ENCODE measurements around the gene NLGN3. TPM values are rescaled to one million over a fixed set of nuclear protein-coding genes. Genes with fewer than 3 reads are reported as not detected.

The NLGN3 gene
- total and polyA plus RNA-seq, 3 experiments from 2014 or later = 0.16 to 0.69 (median 0.46) TPM

GRCh38 chrX:71215338-71215912 lies 70.8 kb downstream of the NLGN3 start:
- DNase-seq = no peak
- H3K9me3 Mint-ChIP-seq = no peaks in the 10 kb centered on the region
- Histone ChIP-seq H3K27me3 (ENCODE audit: insufficient read depth, low read length, poor library complexity, severe bottlenecking) (peaks cover 6% of the 10 kb centered on the region), H3K4me3 (ENCODE audit: low read length) (no peak overlapping the region), H3K27ac (ENCODE audit: low read depth, low read length) (no peak overlapping the region), H3K36me3 (ENCODE audit: insufficient read depth, low read length) (no peaks in the 10 kb centered on the region), H3K4me1 (ENCODE audit: insufficient read depth, low read length) (no peaks in the 10 kb centered on the region), H3K9me3 (ENCODE audit: low read length) (no peaks in the 10 kb centered on the region)
- H3K4me1 Mint-ChIP-seq = peaks cover 0 to 3% (median 0%) of the 10 kb centered on the region in 3 donors
- CTCF ChIA-PET = no interaction called here
- no peaks in the 10 kb centered on the region for H3K36me3 Mint-ChIP-seq
- no peak overlapping the region for H3K4me3 Mint-ChIP-seq
- H3K27ac Mint-ChIP-seq = peak overlapping the region in 1 of 8 donors; percentile 66
- H3K27me3 Mint-ChIP-seq = peaks cover 0 to 14% of the 10 kb centered on the region in 2 donors
- POLR2A ChIA-PET = no interaction called here

GRCh38 chrX:71216485-71216884 lies 71.8 kb downstream of the NLGN3 start:
- no peak for DNase-seq
- H3K27ac ChIP-seq (ENCODE audit: low read depth, low read length) = no peak overlapping the region
- no peaks in the 10 kb centered on the region for H3K36me3 ChIP-seq (ENCODE audit: insufficient read depth, low read length)
- H3K27me3 Mint-ChIP-seq = peaks cover 0 to 12% of the 10 kb centered on the region in 2 donors
- no peak overlapping the region for H3K4me3 ChIP-seq (ENCODE audit: low read length)
- H3K4me1 Mint-ChIP-seq = peaks cover 0 to 3% (median 0%) of the 10 kb centered on the region in 3 donors
- H3K27ac Mint-ChIP-seq = peak overlapping the region in 1 of 8 donors; percentile 24
- no peaks in the 10 kb centered on the region for H3K9me3 Mint-ChIP-seq
- POLR2A ChIA-PET = no interaction called here
- no peak overlapping the region for H3K4me3 Mint-ChIP-seq
- peaks cover 6% of the 10 kb centered on the region for H3K27me3 ChIP-seq (ENCODE audit: insufficient read depth, low read length, poor library complexity, severe bottlenecking)
- H3K36me3 Mint-ChIP-seq = no peaks in the 10 kb centered on the region
- no peaks in the 10 kb centered on the region for H3K9me3 ChIP-seq (ENCODE audit: low read length)
- no peaks in the 10 kb centered on the region for H3K4me1 ChIP-seq (ENCODE audit: insufficient read depth, low read length)
- CTCF ChIA-PET = no interaction called here

- Histone ChIP-seq H3K4me1 (ENCODE audit: insufficient read depth, low read length) (no peaks in the 10 kb centered on the region), H3K27me3 (ENCODE audit: insufficient read depth, low read length, poor library complexity, severe bottlenecking) (peaks cover 6% of the 10 kb centered on the region), H3K36me3 (ENCODE audit: insufficient read depth, low read length) (no peaks in the 10 kb centered on the region), H3K4me3 (ENCODE audit: low read length) (no peak overlapping the region), H3K9me3 (ENCODE audit: low read length) (no peaks in the 10 kb centered on the region), H3K27ac (ENCODE audit: low read depth, low read length) (no peak overlapping the region)
- POLR2A ChIA-PET = no interaction called here
- CTCF ChIA-PET = no interaction called here
- Mint-ChIP-seq H3K27ac (no peak overlapping the region), H3K36me3 (no peaks in the 10 kb centered on the region), H3K4me1 (peaks cover 0 to 3% (median 0%) of the 10 kb centered on the region in 3 donors), H3K4me3 (no peak overlapping the region), H3K27me3 (peaks cover 0 to 14% of the 10 kb centered on the region in 2 donors), H3K9me3 (no peaks in the 10 kb centered on the region)
- no peak for DNase-seq
Measured at GRCh38 chrX:71217298-71217697, 72.7 kb downstream of the NLGN3 start.

Other genes starting within 250 kb of the NLGN3 start
- gene TEX11, start 236.1 kb upstream of the NLGN3 start, total RNA-seq = not detected
- not detected for gene TEX11, start 236.1 kb upstream of the NLGN3 start, polyA plus RNA-seq
- gene SLC7A3, start 213.7 kb upstream of the NLGN3 start, total RNA-seq = under 1 TPM; 0.16 to 0.28 TPM
- 1.5 TPM for gene SLC7A3, start 213.7 kb upstream of the NLGN3 start, polyA plus RNA-seq
- 10 to 100 TPM; 56.5 to 60.0 TPM for gene SNX12, start 76.5 kb upstream of the NLGN3 start, total RNA-seq
- gene SNX12, start 76.5 kb upstream of the NLGN3 start, polyA plus RNA-seq = 4.3 TPM
- gene FOXO4, start 49.0 kb upstream of the NLGN3 start, total RNA-seq = 10 to 100 TPM; 12.8 to 13.8 TPM
- gene FOXO4, start 49.0 kb upstream of the NLGN3 start, polyA plus RNA-seq = 2.8 TPM
- 10 to 100 TPM in 1 of 2 experiments, 1 to 10 TPM in 1; 9.5 to 11.0 TPM for gene CXorf65, start 38.1 kb upstream of the NLGN3 start, total RNA-seq
- gene CXorf65, start 38.1 kb upstream of the NLGN3 start, polyA plus RNA-seq = 4.9 TPM
- gene IL2RG, start 33.3 kb upstream of the NLGN3 start, total RNA-seq = 100 to 1,000 TPM; 312 to 323 TPM
- 1,411 TPM for gene IL2RG, start 33.3 kb upstream of the NLGN3 start, polyA plus RNA-seq
- gene MED12, start 26.2 kb upstream of the NLGN3 start, total RNA-seq = 10 to 100 TPM; 49.3 to 61.1 TPM
- 19.0 TPM for gene MED12, start 26.2 kb upstream of the NLGN3 start, polyA plus RNA-seq
- not detected for gene GJB1, start 78.4 kb downstream of the NLGN3 start, total RNA-seq
- gene GJB1, start 78.4 kb downstream of the NLGN3 start, polyA plus RNA-seq = not detected
- gene ZMYM3, start 109.3 kb downstream of the NLGN3 start, total RNA-seq = 10 to 100 TPM; 16.5 to 16.7 TPM
- 7.4 TPM for gene ZMYM3, start 109.3 kb downstream of the NLGN3 start, polyA plus RNA-seq
- 100 to 1,000 TPM; 532 to 542 TPM for gene NONO, start 138.8 kb downstream of the NLGN3 start, total RNA-seq
- gene NONO, start 138.8 kb downstream of the NLGN3 start, polyA plus RNA-seq = 170 TPM
- gene ITGB1BP2, start 156.9 kb downstream of the NLGN3 start, total RNA-seq = 1 to 10 TPM; 3.7 to 3.8 TPM
- not detected for gene ITGB1BP2, start 156.9 kb downstream of the NLGN3 start, polyA plus RNA-seq
- 10 to 100 TPM; 34.0 to 34.7 TPM for gene TAF1, start 221.5 kb downstream of the NLGN3 start, total RNA-seq
- 9.0 TPM for gene TAF1, start 221.5 kb downstream of the NLGN3 start, polyA plus RNA-seq

Measured in CD8-positive, alpha-beta memory T cell (primary cell).